Skin epidermis (tissue), 12 donors: Measurements from ENCODE around the gene MLLT10.

ENCODE experiments used
- H3K27ac ChIP-seq, 21 experiments: fragments of 200-600 bp; sonication (generic) in 11 of 21; one replicate each; pipeline ENCODE4 v1.5.0; 2020; ENCODE audit warnings: mild to moderate bottlenecking in 3 of 21, inconsistent platforms in 2 of 21, moderate library complexity in 2 of 21
- H3K4me3 ChIP-seq, 7 experiments: fragments of 200-600 bp; sonication (generic) in 2 of 7; one replicate each; pipeline ENCODE4 v1.5.0; 2020; ENCODE audit warnings: inconsistent platforms in 2 of 7, mild to moderate bottlenecking in 2 of 7, moderate library complexity in 1 of 7

The MLLT10 gene

GRCh38 chr10:21668831-21669230 lies 134.8 kb downstream of the MLLT10 start:
- no peak overlapping the region for H3K27ac ChIP-seq
- no peak overlapping the region for H3K4me3 ChIP-seq

DNA sequence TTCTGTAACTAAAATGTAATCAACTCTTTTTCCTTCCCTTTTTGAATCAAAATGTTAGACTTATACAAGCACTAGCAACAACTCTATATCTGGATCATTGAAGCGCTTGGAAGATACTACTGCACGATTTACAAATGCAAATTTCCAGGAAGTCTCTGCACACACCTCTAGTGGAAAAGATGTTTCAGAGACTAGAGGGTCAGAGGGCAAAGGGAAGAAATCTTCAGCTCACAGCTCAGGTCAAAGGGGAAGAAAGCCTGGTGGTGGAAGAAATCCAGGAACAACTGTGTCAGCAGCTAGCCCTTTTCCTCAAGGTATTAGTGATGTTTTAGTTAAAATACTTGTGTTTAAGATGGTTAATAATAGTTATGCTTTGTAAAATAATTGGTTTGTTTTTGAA lies 136.4 kb downstream of the MLLT10 start:
- Histone ChIP-seq H3K27ac (no peak overlapping the region), H3K4me3 (no peak overlapping the region)

- Histone ChIP-seq H3K4me3 (no peak overlapping the region), H3K27ac (no peak overlapping the region)
Measured at GRCh38 chr10:21673668-21674067, 139.6 kb downstream of the MLLT10 start.

- H3K27ac ChIP-seq = no peak overlapping the region
Measured at GRCh38 chr10:21675157-21675796, 141.2 kb downstream of the MLLT10 start.

DNA sequence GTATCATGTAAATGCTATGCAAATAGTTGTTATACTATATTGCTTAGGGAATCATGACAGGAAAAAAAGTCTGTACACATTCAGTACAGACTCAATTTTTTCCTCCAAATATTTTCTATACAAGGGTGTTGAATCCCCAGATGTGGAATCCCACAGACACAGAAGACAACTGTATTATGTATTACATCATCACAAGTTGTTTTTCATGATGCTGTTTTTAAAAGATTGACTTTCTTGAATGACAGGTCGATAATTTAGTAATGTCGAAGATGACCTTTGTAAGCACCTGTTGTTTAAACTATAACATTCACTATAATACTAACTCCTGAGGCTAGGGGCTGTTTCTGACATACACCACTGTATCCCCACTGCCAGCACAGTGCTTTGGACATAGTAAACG lies 143.5 kb downstream of the MLLT10 start:
- Histone ChIP-seq H3K27ac (no peak overlapping the region), H3K4me3 (no peak overlapping the region)

More at GRCh38 chr10:21675157-21675796, 141.2 kb downstream of the MLLT10 start:
- no peak overlapping the region for H3K4me3 ChIP-seq

DNA sequence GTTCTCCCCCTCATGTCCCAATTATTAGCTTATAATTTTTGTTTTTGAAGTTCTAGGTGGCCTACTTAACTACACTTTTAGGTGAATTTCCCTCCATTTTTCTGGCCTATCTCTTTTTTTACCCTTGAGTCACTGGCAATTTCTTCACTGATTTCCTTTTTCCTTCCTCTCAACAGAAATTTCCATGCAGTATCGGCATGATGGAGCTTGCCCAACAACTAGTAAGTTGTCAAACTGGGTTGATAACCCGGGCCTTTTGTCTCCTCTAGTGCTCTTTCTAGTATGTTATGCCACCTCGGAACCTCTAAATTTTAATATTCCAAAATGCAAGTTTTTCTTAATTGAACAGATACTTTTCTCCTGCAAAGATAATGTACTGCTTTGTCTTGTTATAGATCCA lies 147.1 kb downstream of the MLLT10 start:
- no peak overlapping the region for H3K4me3 ChIP-seq
- no peak overlapping the region for H3K27ac ChIP-seq

DNA sequence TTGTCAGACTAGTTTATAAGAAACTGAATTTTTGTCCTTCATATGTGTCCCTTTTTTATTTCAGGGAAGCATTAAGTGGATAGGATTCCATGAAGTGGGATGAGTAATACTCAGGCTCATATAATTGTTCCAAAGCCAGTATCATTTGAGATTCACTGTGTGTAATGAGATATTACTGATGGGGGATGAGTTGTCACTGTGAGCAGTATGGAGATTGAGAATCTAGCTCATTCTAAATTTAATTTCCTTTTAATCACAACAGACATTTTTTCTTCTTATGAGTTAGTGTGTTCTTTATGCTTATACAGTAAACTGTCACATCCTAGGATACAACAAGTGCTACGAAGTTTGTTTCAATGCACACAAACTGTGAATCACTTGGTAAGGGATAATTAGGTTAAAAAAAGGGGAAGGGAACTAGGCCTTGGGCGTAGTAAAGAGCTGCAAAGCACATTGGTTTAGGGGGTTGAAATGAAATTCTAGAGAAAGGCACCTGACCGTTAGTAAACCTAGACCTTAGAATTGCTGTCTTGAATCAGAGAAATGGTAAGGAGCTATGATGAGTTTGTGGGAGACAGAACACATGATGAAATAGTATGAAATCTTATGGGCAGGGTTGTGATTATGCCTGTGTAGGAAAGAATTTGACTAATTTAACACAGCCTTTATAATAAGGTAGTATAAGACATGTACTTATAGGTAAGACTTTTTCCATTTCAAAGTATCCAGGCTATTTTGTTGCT lies 153.4 kb downstream of the MLLT10 start:
- H3K27ac ChIP-seq = no peak overlapping the region

DNA sequence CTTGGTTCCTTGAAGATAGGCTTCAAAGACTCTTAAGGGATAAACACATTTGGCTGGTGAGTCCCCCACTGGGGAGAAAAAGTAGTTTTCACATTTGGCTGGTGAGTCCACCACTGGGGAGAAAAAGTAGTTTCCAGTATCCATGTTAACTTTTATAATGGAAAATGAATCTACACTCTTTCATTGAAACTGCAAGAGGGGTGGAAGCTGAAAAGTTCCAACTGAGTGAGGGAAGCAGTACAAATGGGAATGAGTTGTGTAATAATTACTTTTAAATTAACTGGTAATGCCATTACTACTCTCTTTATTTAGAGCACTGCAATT lies 153.9 kb downstream of the MLLT10 start:
- no peak overlapping the region for H3K4me3 ChIP-seq
- H3K27ac ChIP-seq = no peak overlapping the region

More for the DNA sequence above, 153.4 kb downstream of the MLLT10 start:
- no peak overlapping the region for H3K4me3 ChIP-seq

DNA sequence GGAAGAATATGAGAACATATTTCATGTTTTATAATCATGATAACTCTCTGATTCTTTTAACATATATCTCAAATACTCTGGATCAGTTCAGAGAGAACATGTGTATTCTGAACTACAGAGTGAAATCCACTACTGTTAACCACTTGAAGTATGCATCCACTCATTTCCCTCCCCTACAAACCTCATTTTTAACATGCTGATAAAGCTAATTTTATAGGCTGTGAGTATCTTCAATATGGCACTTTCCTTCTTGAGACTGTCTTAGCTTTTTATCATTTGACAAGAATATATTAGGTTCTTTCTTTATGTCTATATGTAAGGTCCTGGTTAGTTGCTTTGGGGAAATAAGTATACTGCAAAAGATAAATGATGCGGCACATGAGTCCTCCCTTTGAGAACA lies 154.8 kb downstream of the MLLT10 start:
- no peak overlapping the region for H3K4me3 ChIP-seq
- H3K27ac ChIP-seq = no peak overlapping the region

- no peak overlapping the region for H3K27ac ChIP-seq
- no peak overlapping the region for H3K4me3 ChIP-seq
Measured at GRCh38 chr10:21689881-21690280, 155.8 kb downstream of the MLLT10 start.

- no peak overlapping the region for H3K4me3 ChIP-seq
- H3K27ac ChIP-seq = no peak overlapping the region
Measured at GRCh38 chr10:21692916-21693315, 158.9 kb downstream of the MLLT10 start.

GRCh38 chr10:21693418-21693817 lies 159.4 kb downstream of the MLLT10 start:
- no peak overlapping the region for H3K27ac ChIP-seq
- no peak overlapping the region for H3K4me3 ChIP-seq

GRCh38 chr10:21694631-21695030 lies 160.6 kb downstream of the MLLT10 start:
- Histone ChIP-seq H3K4me3 (no peak overlapping the region), H3K27ac (no peak overlapping the region)

- no peak overlapping the region for H3K4me3 ChIP-seq
- H3K27ac ChIP-seq = no peak overlapping the region
Measured at GRCh38 chr10:21696302-21696701, 162.3 kb downstream of the MLLT10 start.

DNA sequence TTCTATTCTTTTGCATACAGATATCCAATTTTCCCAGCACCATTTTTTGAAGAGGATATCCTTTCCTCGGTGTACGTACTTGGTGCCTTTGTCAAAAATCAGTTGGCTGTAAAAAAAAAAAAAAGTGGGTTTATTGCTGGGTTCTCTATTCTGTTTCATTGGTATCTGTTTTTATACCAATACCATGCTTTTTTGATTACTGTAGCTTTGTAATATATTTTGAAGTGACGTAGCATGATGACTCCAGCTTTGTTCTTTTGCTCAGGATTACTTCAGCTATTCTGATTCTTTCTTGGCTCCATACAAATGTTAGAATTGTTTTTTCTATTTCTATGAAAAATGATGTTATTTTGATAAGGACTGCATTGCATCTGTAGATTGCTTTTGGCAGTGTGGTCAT lies 165.5 kb downstream of the MLLT10 start:
- no peak overlapping the region for H3K4me3 ChIP-seq
- H3K27ac ChIP-seq = no peak overlapping the region

GRCh38 chr10:21700474-21700873 lies 166.4 kb downstream of the MLLT10 start:
- Histone ChIP-seq H3K4me3 (no peak overlapping the region), H3K27ac (no peak overlapping the region)

GRCh38 chr10:21702633-21703111 lies 168.6 kb downstream of the MLLT10 start:
- Histone ChIP-seq H3K27ac (no peak overlapping the region), H3K4me3 (no peak overlapping the region)

DNA sequence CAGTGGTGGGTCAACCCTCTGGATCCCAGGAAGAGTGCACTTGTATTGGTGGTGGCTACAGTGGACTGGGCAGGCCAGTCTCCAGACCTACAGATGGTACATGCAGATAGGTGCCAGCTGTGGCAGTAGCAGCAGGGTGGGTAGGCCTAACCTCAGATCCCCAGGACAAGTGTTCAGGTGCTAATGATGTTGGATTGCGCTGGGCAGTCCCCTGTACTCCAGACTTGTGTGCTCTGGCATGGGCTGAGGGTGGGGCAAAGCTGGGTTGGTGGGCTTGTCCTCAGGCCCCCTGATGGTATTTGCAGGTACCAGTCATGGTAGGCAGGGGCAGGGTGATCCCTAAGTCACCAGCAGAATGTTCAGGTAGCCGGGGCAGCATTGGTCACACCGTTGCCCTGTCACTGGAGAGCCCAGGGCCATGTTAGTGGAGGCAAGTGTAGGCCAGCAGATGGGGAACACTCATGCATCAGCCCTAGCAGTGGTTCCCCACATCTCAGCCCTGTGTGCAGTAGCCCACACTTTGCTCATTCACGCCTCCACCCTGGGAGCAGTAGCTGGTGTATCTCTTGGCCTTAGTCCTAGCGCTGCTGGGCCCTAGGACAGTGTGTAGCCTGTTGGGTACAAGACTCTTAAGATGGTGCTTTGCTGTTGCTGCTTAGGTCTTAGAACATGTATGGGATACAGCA lies 171.3 kb downstream of the MLLT10 start:
- no peak overlapping the region for H3K27ac ChIP-seq

GRCh38 chr10:21705828-21706176 lies 171.8 kb downstream of the MLLT10 start:
- Histone ChIP-seq H3K4me3 (no peak overlapping the region), H3K27ac (no peak overlapping the region)

More for the DNA sequence above, 171.3 kb downstream of the MLLT10 start:
- H3K4me3 ChIP-seq = no peak overlapping the region

DNA sequence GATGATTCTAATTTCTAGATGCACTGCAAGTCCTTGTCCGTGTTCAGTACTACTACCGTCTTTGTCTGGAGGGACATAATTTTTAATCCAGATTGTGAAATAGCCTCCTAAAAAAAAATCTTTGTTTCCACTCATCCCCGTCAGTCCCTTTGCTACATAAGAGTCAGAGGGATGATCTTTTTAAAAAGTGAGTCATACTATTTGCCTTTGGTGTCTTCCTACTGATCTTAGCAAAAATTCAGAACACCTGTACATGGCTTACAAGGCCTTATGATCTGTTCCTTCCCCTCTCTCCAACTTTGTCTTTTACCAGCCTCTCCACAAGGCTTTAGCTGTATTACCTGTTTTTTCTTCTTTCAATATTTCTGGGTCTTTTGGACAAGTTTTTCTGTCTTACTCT lies 173.5 kb downstream of the MLLT10 start:
- Histone ChIP-seq H3K27ac (no peak overlapping the region), H3K4me3 (no peak overlapping the region)

DNA sequence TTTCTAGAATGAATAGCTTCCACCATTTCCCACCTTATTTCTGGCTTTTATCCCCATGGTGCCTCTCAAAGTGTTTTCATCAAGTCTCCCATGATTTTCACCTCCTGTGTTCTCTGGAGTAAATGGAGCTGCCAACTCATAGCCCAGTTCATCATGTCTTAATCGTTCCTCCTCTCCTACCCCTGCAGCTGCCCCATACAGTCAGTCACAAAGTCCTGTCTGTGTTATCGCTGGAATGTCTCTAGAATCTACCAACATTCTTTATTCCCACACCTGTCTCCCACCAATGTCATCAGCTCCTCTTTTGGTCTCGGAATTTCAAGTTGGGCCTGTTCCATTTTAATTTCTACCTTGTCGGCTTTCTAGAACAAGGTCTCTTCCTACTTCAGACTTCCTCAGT lies 178.9 kb downstream of the MLLT10 start:
- H3K27ac ChIP-seq = no peak overlapping the region

More for the DNA sequence above, 178.9 kb downstream of the MLLT10 start:
- no peak overlapping the region for H3K4me3 ChIP-seq
